Mesendoderm (in vitro differentiated cells): Measurements from ENCODE around the gene GNAZ.

Experiments
- DNase-seq: peaks from one replicate; pipeline ENCODE4 v3.0.0; 2013
- H2AK5ac ChIP-seq: 2 replicates; pipeline ENCODE4 v1.6.1; 2013; ENCODE audit warnings: low read length, inconsistent platforms
- H2BK120ac ChIP-seq: 2 replicates; pipeline ENCODE4 v1.6.1; 2013; ENCODE audit warnings: low read depth, mild to moderate bottlenecking, low read length, moderate library complexity, mixed read lengths
- H2BK15ac ChIP-seq: replicated peaks from 2 replicates; pipeline ENCODE4 v1.6.1; 2013; ENCODE audit warnings: low read depth, mild to moderate bottlenecking, moderate library complexity
- H2BK5ac ChIP-seq: 2 replicates; pipeline ENCODE4 v1.6.1; 2013; ENCODE audit warnings: low read length, inconsistent platforms
- H3K18ac ChIP-seq: 2 replicates; pipeline ENCODE4 v1.6.1; 2013; ENCODE audit warnings: mild to moderate bottlenecking, low read length, mixed read lengths
- H3K23ac ChIP-seq: one replicate; pipeline ENCODE4 v1.6.1; 2013; ENCODE audit warnings: low read length
- H3K27ac ChIP-seq: 2 replicates; pipeline ENCODE4 v1.5.1; 2013; ENCODE audit warnings: low read depth, mild to moderate bottlenecking, inconsistent platforms, low read length, moderate library complexity
- H3K27me3 ChIP-seq: 2 replicates; pipeline ENCODE4 v1.6.1; 2013; ENCODE audit warnings: low read length, control low read depth, mild to moderate bottlenecking, inconsistent platforms; ENCODE audit not compliant: insufficient read depth, poor library complexity
- H3K36me3 ChIP-seq: 2 replicates; pipeline ENCODE4 v1.6.1; 2013; ENCODE audit warnings: low read length, inconsistent platforms; ENCODE audit not compliant: control insufficient read depth, insufficient read depth
- H3K4ac ChIP-seq: one replicate; pipeline ENCODE4 v1.6.1; 2013; ENCODE audit warnings: low read depth, mild to moderate bottlenecking, low read length, moderate library complexity
- H3K4me1 ChIP-seq: 2 replicates; pipeline ENCODE4 v1.6.1; 2013; ENCODE audit warnings: low read depth, low read length, inconsistent platforms; ENCODE audit not compliant: control insufficient read depth
- H3K4me2 ChIP-seq: 2 replicates; pipeline ENCODE4 v1.6.1; 2013; ENCODE audit warnings: low read length
- H3K4me3 ChIP-seq: 2 replicates; pipeline ENCODE4 v1.5.1; 2013; ENCODE audit warnings: mild to moderate bottlenecking, low read length
- H3K56ac ChIP-seq: one replicate; pipeline ENCODE4 v1.6.1; 2013; ENCODE audit warnings: low read length
- H3K79me1 ChIP-seq: 2 replicates; pipeline ENCODE4 v1.6.1; 2013; ENCODE audit warnings: low read length, inconsistent platforms
- H3K79me2 ChIP-seq: 2 replicates; pipeline ENCODE4 v1.6.1; 2013; ENCODE audit warnings: mild to moderate bottlenecking, low read length; ENCODE audit not compliant: control insufficient read depth, insufficient read depth
- H3K9ac ChIP-seq: 2 replicates; pipeline ENCODE4 v1.6.1; 2013; ENCODE audit warnings: low read length, inconsistent platforms
- H4K5ac ChIP-seq: one replicate; pipeline ENCODE4 v1.6.1; 2013; ENCODE audit warnings: low read length
- H4K8ac ChIP-seq: one replicate; pipeline ENCODE4 v1.6.1; 2013; ENCODE audit warnings: low read depth, mild to moderate bottlenecking, control low read depth, low read length, moderate library complexity
- WGBS: extraction: QIAGEN DNeasy Blood & Tissue Kit; methylation state at CpG from one replicate; pipeline ENCODE4 v1.1.7; 2013; ENCODE audit warnings: low lambda C conversion rate, missing lambda C conversion rate; ENCODE audit not compliant: insufficient coverage; ENCODE audit errors: extremely low coverage; 5-methylcytosine and 5-hydroxymethylcytosine counted together

GNAZ gene

DNA sequence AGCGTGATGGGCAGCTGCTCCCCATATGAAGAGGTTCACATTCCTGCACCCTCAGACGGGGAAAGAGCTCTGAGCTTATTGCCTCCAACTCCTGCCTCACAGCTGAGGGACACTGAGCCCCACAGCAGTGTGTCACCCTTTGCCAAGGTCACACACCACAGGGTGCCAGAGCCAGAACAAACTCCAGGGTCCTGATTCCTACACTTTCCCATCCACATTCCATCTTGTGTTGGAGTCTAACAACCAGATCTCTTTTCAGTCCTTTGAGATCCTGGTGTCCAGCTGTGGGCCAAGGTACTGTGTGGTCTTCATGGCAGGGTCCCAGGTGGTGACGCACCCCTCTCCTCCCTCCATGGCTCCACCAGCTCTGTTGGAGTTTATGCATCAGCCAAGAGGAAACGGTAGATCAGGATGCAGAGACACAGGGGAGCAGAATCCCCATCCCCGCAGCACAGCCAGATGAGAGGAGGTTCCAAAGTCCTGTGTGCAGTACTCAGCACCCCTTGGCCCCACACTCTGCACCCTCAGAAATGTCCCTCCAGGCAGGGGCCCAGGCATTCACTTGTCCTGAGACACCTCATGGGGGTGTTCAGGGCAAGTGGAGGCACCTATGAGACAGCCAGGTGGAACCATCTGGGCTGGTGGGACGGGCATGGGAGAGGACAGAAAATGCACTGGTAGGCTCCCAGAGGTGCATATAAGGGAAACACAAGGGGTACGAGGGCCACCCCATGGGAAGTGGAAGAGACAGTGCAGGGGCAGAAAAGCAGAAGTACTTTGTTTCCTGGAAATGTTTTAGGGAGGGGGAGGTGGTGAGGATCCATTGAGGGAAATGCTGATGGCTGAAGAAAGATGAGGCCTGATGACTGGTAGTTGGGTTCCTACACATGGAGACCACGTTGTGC is 32.6 kb upstream of the GNAZ start:
- peaks cover 10% of the 10 kb centered on the region for H3K4me1 ChIP-seq
- H3K79me2 ChIP-seq: no peaks in the 10 kb centered on the region
- peak overlapping the region; percentile 12 for H3K56ac ChIP-seq
- no CpG with 5 or more reads among the region's 8 CpGs for WGBS
- no peak overlapping the region for H2AK5ac ChIP-seq
- H3K27ac ChIP-seq: no peak overlapping the region
- no peak overlapping the region for H2BK120ac ChIP-seq
- H3K27me3 ChIP-seq: no peaks in the 10 kb centered on the region
- H2BK15ac ChIP-seq: no peak overlapping the region
- DNase-seq: no peak
- H3K9ac ChIP-seq: no peak overlapping the region
- no peak overlapping the region for H4K8ac ChIP-seq
- no peak overlapping the region for H3K4ac ChIP-seq
- no peaks in the 10 kb centered on the region for H3K36me3 ChIP-seq
- no peaks in the 10 kb centered on the region for H3K79me1 ChIP-seq
- H2BK5ac ChIP-seq: no peak overlapping the region
- no peak overlapping the region for H4K5ac ChIP-seq
- H3K18ac ChIP-seq: no peak overlapping the region
- no peak overlapping the region for H3K23ac ChIP-seq
- no peak overlapping the region for H3K4me3 ChIP-seq
- no peak overlapping the region for H3K4me2 ChIP-seq

DNA sequence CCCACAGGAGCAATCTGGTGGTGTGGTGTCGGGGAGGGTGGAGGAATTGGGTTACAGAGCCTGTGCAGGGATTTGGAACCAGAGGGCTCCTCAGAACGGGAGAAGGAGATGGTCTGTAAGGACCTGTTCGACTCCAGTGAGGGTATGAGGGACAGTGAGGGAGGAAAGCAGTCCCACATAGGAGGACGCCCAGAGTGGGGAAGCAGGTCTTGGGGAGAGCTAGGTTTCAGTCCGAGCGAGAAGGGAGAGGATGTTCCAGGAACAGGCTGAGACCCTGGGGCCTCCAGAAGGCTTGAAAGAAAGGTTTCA is 32.0 kb upstream of the GNAZ start:
- no peaks in the 10 kb centered on the region for H3K79me2 ChIP-seq
- no peak overlapping the region for H3K4ac ChIP-seq
- H3K9ac ChIP-seq: no peak overlapping the region
- no peak overlapping the region for H2BK5ac ChIP-seq
- H3K56ac ChIP-seq: no peak overlapping the region
- H3K18ac ChIP-seq: no peak overlapping the region
- H3K4me3 ChIP-seq: no peak overlapping the region
- no peak for DNase-seq
- H4K8ac ChIP-seq: no peak overlapping the region
- no peaks in the 10 kb centered on the region for H3K36me3 ChIP-seq
- H2BK120ac ChIP-seq: no peak overlapping the region
- H2AK5ac ChIP-seq: no peak overlapping the region
- H3K23ac ChIP-seq: no peak overlapping the region
- no peak overlapping the region for H3K27ac ChIP-seq
- H3K4me2 ChIP-seq: no peak overlapping the region
- H4K5ac ChIP-seq: no peak overlapping the region
- H3K27me3 ChIP-seq: no peaks in the 10 kb centered on the region
- H3K4me1 ChIP-seq: peaks cover 10% of the 10 kb centered on the region
- no peaks in the 10 kb centered on the region for H3K79me1 ChIP-seq
- no peak overlapping the region for H2BK15ac ChIP-seq
- WGBS: no CpG with 5 or more reads among the region's 6 CpGs

DNA sequence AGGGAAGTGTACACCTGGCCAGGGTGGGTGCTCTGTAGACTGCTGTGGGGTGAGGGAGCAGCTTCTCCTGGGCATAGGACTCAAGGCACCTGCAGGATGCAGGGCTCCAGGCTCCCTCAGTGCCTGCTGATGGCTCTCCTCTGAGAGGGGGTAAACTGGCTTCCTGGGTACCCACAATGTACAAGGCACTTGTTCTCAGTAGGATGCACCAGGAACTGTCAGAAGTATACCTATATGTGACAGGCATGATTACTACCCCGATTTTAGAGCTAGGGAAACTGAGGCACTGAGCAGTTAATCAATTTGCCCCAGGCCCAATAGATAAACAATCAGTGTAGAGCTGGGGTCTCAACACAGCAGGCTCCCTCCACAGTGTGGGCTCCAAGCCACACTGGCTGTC is 31.4 kb upstream of the GNAZ start:
- Histone ChIP-seq H3K79me1 (no peaks in the 10 kb centered on the region), H2BK120ac (no peak overlapping the region)
- WGBS: no CpG with 5 or more reads among the region's 1 CpG

DNA sequence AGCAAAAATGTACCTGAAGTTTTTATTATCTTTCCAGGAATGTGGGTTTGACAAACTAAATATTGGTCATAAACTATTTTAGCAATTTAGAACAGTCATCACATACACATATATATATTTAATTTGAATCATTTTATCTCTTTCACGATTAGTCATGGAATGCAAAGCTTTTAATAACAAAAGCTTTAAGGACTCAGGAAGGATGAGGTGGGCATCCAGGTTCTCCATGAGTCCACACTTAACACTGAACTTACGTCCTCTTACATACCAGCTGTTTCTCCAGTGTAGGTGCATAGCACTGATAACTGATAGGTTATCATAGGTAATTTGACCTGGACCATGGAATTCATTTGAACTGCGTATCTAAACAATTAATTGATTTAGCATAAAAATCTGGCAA is 28.1 kb upstream of the GNAZ start:
- no peaks in the 10 kb centered on the region for H3K79me1 ChIP-seq

More for the DNA sequence above, 31.4 kb upstream of the GNAZ start:
- no peaks in the 10 kb centered on the region for H3K79me2 ChIP-seq
- H2BK15ac ChIP-seq: no peak overlapping the region
- no peak overlapping the region for H3K9ac ChIP-seq
- no peak overlapping the region for H2AK5ac ChIP-seq
- H3K18ac ChIP-seq: no peak overlapping the region
- H3K36me3 ChIP-seq: no peaks in the 10 kb centered on the region
- no peak overlapping the region for H4K5ac ChIP-seq
- H3K4me3 ChIP-seq: no peak overlapping the region
- no peak for DNase-seq
- no peak overlapping the region for H3K4ac ChIP-seq
- H4K8ac ChIP-seq: no peak overlapping the region
- H3K27ac ChIP-seq: no peak overlapping the region
- H2BK5ac ChIP-seq: no peak overlapping the region
- no peaks in the 10 kb centered on the region for H3K27me3 ChIP-seq
- H3K4me2 ChIP-seq: no peak overlapping the region
- no peak overlapping the region for H3K23ac ChIP-seq
- no peak overlapping the region for H3K56ac ChIP-seq
- H3K4me1 ChIP-seq: peaks cover 6% of the 10 kb centered on the region

DNA sequence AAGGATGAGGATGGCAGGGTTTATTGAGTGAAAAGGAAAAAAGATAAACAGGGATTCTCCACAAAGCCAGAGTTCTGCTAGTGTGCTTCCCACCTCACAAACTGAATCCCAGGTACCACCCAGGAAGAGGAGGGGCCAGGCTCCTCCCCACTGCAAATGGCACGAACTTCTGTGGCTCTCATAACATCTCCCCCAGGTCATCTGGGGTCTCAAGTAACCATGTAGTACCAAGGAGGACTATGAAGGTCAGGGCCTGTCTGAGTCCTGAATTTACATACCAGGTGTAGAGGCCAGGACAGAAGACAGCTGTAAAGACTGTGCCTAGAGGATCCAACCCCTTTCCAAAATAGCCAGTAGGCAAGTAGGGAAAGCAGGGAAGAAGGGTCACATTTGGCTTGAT is 25.7 kb upstream of the GNAZ start:
- H3K79me2 ChIP-seq: no peaks in the 10 kb centered on the region
- no peak for DNase-seq
- H2BK120ac ChIP-seq: no peak overlapping the region
- no peaks in the 10 kb centered on the region for H3K27me3 ChIP-seq
- no CpG with 5 or more reads among the region's 1 CpG for WGBS
- H2AK5ac ChIP-seq: no peak overlapping the region
- H3K4me2 ChIP-seq: no peak overlapping the region
- H3K4me3 ChIP-seq: no peak overlapping the region
- H3K4me1 ChIP-seq: no peaks in the 10 kb centered on the region
- no peak overlapping the region for H3K9ac ChIP-seq
- H3K36me3 ChIP-seq: no peaks in the 10 kb centered on the region
- H2BK5ac ChIP-seq: no peak overlapping the region
- no peak overlapping the region for H3K27ac ChIP-seq
- no peak overlapping the region for H4K8ac ChIP-seq
- H3K4ac ChIP-seq: no peak overlapping the region
- H4K5ac ChIP-seq: no peak overlapping the region
- no peak overlapping the region for H3K23ac ChIP-seq
- no peaks in the 10 kb centered on the region for H3K79me1 ChIP-seq
- H3K56ac ChIP-seq: no peak overlapping the region
- H2BK15ac ChIP-seq: no peak overlapping the region
- no peak overlapping the region for H3K18ac ChIP-seq

More for the DNA sequence above, 28.1 kb upstream of the GNAZ start:
- Histone ChIP-seq H3K18ac (no peak overlapping the region), H3K79me2 (no peaks in the 10 kb centered on the region), H3K4me2 (no peak overlapping the region), H3K9ac (no peak overlapping the region), H3K36me3 (no peaks in the 10 kb centered on the region), H2BK15ac (no peak overlapping the region), H2AK5ac (no peak overlapping the region), H3K27me3 (no peaks in the 10 kb centered on the region), H3K4ac (no peak overlapping the region), H4K5ac (no peak overlapping the region), H4K8ac (no peak overlapping the region), H3K56ac (no peak overlapping the region), H3K4me1 (no peaks in the 10 kb centered on the region), H3K27ac (no peak overlapping the region), H3K23ac (no peak overlapping the region), H2BK120ac (no peak overlapping the region), H3K4me3 (no peak overlapping the region), H2BK5ac (no peak overlapping the region)
- no peak for DNase-seq
- WGBS: no CpG with 5 or more reads among the region's 3 CpGs

DNA sequence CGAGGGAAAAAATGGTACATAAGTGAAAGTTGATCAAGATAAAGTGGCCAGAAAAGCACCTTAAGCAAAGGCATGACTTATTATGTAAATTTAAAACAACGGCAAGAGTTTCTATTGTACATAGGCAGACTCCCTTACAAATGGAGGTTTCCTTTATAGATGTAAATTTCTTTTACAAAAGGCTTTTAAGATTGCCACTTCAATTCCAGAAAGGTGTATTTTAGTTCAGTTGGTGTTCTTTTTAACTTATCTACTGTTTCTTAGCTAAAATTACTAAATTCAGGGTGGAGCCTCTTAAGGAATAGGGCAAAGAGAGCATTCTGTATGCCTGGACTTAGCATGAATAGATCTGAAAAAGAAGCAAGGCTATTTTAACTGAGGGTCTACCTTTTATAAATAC is 24.9 kb upstream of the GNAZ start:
- no peak overlapping the region for H3K9ac ChIP-seq

More for the DNA sequence above, 24.9 kb upstream of the GNAZ start:
- H3K79me2 ChIP-seq: no peaks in the 10 kb centered on the region
- no peak overlapping the region for H2BK15ac ChIP-seq
- no peaks in the 10 kb centered on the region for H3K4me1 ChIP-seq
- no peaks in the 10 kb centered on the region for H3K36me3 ChIP-seq
- no peaks in the 10 kb centered on the region for H3K27me3 ChIP-seq
- H4K5ac ChIP-seq: no peak overlapping the region
- H3K4ac ChIP-seq: no peak overlapping the region
- no peak overlapping the region for H3K23ac ChIP-seq
- H2AK5ac ChIP-seq: no peak overlapping the region
- no CpG with 5 or more reads among the region's 2 CpGs for WGBS
- no peak overlapping the region for H2BK5ac ChIP-seq
- no peak overlapping the region for H3K56ac ChIP-seq
- no peak overlapping the region for H3K27ac ChIP-seq
- no peak overlapping the region for H3K4me3 ChIP-seq
- DNase-seq: no peak
- no peak overlapping the region for H4K8ac ChIP-seq
- H3K79me1 ChIP-seq: no peaks in the 10 kb centered on the region
- no peak overlapping the region for H2BK120ac ChIP-seq
- no peak overlapping the region for H3K18ac ChIP-seq
- no peak overlapping the region for H3K4me2 ChIP-seq
